Measurements from ENCODE around the gene ACACB.

Gene ACACB

GRCh38 chr12:109092497-109093021, 23.8 kb upstream of the ACACB start:
- Histone ChIP-seq H3K36me3 (ENCODE audit: control insufficient read depth in 5 of 5, insufficient read depth in 5 of 5, low read length in 5 of 5) (peaks cover 3 to 24% (median 18%) of the 10 kb centered on the region in 5 donors), H3K9ac (ENCODE audit: low read length in 5 of 5) (peak overlapping the region; percentile 29 to 81 (median 68)), H3K9me3 (ENCODE audit: control insufficient read depth in 5 of 5, low read length in 5 of 5) (no peaks in the 10 kb centered on the region), H3K4me3 (ENCODE audit: low read depth in 1 of 5, low read length in 5 of 5) (peak overlapping the region; percentile 68 to 86 (median 84)), H3K4me1 (ENCODE audit: control insufficient read depth in 5 of 5, insufficient read depth in 5 of 5, low read length in 5 of 5) (peaks cover 8 to 27% (median 25%) of the 10 kb centered on the region in 5 donors), H3K27me3 (ENCODE audit: control insufficient read depth in 5 of 5, insufficient read depth in 4 of 5, low read length in 5 of 5) (no peaks in the 10 kb centered on the region), H3K27ac (ENCODE audit: low read depth, low read length) (no peak overlapping the region)

DNA sequence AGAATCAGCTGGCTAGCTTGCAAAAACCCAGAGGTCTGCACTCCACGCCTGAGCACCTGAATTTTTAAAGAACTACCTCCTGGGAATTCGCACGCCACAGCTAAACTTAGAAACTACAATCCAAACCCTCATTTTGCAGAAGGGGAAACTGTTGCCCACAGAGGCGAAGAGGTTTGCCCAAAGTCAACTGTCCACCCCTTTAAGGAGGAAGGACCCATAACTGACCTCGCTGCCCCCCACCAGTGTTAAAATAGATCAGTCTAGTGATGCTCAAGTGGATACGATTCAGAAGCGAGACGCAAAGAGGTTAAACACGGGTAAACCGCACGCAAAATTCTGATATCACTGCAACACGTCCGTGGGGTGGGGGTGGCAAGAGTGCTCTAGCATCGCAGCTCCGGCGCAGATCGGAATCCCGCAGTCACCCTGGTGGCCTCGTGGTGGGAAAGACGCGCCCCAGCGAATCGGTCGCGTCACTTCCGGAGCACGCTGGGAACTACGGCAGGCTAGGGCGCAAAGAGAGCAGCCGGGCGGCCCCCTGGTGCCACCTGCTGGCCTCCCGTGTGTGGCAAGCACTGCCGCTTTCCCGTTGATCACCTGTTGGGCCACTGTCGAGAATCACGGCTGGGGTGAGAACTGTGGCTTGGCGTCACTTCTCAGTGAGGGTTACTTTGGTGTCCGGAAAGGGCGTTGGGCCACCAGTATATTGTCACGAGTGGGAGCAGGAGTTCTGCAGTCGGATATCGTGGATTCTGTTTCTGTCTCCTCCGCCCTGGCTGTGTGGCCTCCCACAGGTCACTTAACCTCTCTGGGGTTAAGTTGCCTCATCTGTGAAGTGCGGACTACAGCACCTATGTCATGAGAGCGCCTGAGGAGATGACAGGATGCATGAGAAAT, 23.1 kb upstream of the ACACB start, which contains the start of gene ALKBH2:
Gene ALKBH2 (minus strand): TSS at position 451 of the 897 bp plus-strand sequence. CDS start 686 bp downstream, outside the sequence.
- H3K27ac ChIP-seq (ENCODE audit: low read depth, low read length) = peak within 1 kb of the TSS; percentile 51
- peaks cover 0 to 17% (median 13%) of the 10 kb centered on the region in 5 donors for H3K36me3 ChIP-seq (ENCODE audit: control insufficient read depth in 5 of 5, insufficient read depth in 5 of 5, low read length in 5 of 5)
- peak within 1 kb of the TSS; percentile 29 to 81 (median 68) for H3K9ac ChIP-seq (ENCODE audit: low read length in 5 of 5)
- H3K27me3 ChIP-seq (ENCODE audit: control insufficient read depth in 5 of 5, insufficient read depth in 4 of 5, low read length in 5 of 5) = no peaks in the 10 kb centered on the region
- peaks cover 8 to 30% (median 27%) of the 10 kb centered on the region in 5 donors for H3K4me1 ChIP-seq (ENCODE audit: control insufficient read depth in 5 of 5, insufficient read depth in 5 of 5, low read length in 5 of 5)
- no peaks in the 10 kb centered on the region for H3K9me3 ChIP-seq (ENCODE audit: control insufficient read depth in 5 of 5, low read length in 5 of 5)
- H3K4me3 ChIP-seq (ENCODE audit: low read depth in 1 of 5, low read length in 5 of 5) = peak within 1 kb of the TSS; percentile 68 to 86 (median 84)

GRCh38 chr12:109097140-109097434, 19.3 kb upstream of the ACACB start:
- Histone ChIP-seq H3K9me3 (ENCODE audit: control insufficient read depth in 5 of 5, low read length in 5 of 5) (no peaks in the 10 kb centered on the region), H3K27me3 (ENCODE audit: control insufficient read depth in 5 of 5, insufficient read depth in 4 of 5, low read length in 5 of 5) (no peaks in the 10 kb centered on the region), H3K36me3 (ENCODE audit: control insufficient read depth in 5 of 5, insufficient read depth in 5 of 5, low read length in 5 of 5) (peaks cover 0 to 7% (median 5%) of the 10 kb centered on the region in 5 donors), H3K4me3 (ENCODE audit: low read depth in 1 of 5, low read length in 5 of 5) (peak overlapping the region in 1 of 5 donors; percentile 83), H3K4me1 (ENCODE audit: control insufficient read depth in 5 of 5, insufficient read depth in 5 of 5, low read length in 5 of 5) (peaks cover 8 to 58% (median 46%) of the 10 kb centered on the region in 5 donors), H3K27ac (ENCODE audit: low read depth, low read length) (no peak overlapping the region), H3K9ac (ENCODE audit: low read length in 5 of 5) (no peak overlapping the region)

GRCh38 chr12:109097435-109098182, 18.8 kb upstream of the ACACB start, which contains the start of gene UNG:
Gene UNG (plus strand): TSS chr12:109097597. CDS start chr12:109097680, 83 bp downstream.
- Histone ChIP-seq H3K27ac (ENCODE audit: low read depth, low read length) (peak within 1 kb of the TSS; percentile 86), H3K9ac (ENCODE audit: low read length in 5 of 5) (peak within 1 kb of the TSS; percentile 32 to 93 (median 85)), H3K4me3 (ENCODE audit: low read depth in 1 of 5, low read length in 5 of 5) (peak within 1 kb of the TSS; percentile 67 to 87 (median 82)), H3K36me3 (ENCODE audit: control insufficient read depth in 5 of 5, insufficient read depth in 5 of 5, low read length in 5 of 5) (peaks cover 0 to 11% (median 6%) of the 10 kb centered on the region in 5 donors), H3K27me3 (ENCODE audit: control insufficient read depth in 5 of 5, insufficient read depth in 4 of 5, low read length in 5 of 5) (no peaks in the 10 kb centered on the region), H3K4me1 (ENCODE audit: control insufficient read depth in 5 of 5, insufficient read depth in 5 of 5, low read length in 5 of 5) (peaks cover 8 to 58% (median 44%) of the 10 kb centered on the region in 5 donors), H3K9me3 (ENCODE audit: control insufficient read depth in 5 of 5, low read length in 5 of 5) (no peaks in the 10 kb centered on the region)

- H3K27me3 ChIP-seq (ENCODE audit: control insufficient read depth in 5 of 5, insufficient read depth in 4 of 5, low read length in 5 of 5) = no peaks in the 10 kb centered on the region
- H3K4me3 ChIP-seq (ENCODE audit: low read depth in 1 of 5, low read length in 5 of 5) = peak overlapping the region; percentile 67 to 87 (median 82)
- H3K4me1 ChIP-seq (ENCODE audit: control insufficient read depth in 5 of 5, insufficient read depth in 5 of 5, low read length in 5 of 5) = peaks cover 7 to 53% (median 39%) of the 10 kb centered on the region in 5 donors
- peak overlapping the region; percentile 32 to 93 (median 85) for H3K9ac ChIP-seq (ENCODE audit: low read length in 5 of 5)
- H3K36me3 ChIP-seq (ENCODE audit: control insufficient read depth in 5 of 5, insufficient read depth in 5 of 5, low read length in 5 of 5) = peaks cover 0 to 14% (median 8%) of the 10 kb centered on the region in 5 donors
- peak overlapping the region; percentile 86 for H3K27ac ChIP-seq (ENCODE audit: low read depth, low read length)
- no peaks in the 10 kb centered on the region for H3K9me3 ChIP-seq (ENCODE audit: control insufficient read depth in 5 of 5, low read length in 5 of 5)
Measured at GRCh38 chr12:109098183-109098604, 18.2 kb upstream of the ACACB start.

DNA sequence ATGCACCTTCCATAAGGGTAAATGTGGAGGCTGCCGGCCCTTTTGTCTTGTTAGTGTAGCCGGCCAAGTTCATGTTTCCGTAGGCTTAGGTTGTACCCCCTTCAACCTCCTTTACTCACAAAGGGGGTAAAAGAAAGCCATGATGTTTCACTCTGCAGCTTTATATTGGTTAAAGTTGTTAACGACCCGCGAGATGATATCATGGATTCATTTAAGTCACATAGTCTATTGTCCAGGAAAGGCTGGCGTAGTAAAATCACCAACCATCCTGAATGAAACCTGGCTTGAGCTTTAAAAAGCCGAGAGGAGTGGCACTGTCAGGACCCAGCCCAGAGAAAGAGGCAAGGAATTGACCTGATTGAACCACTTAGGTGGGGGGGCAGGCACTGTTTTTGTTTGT, 17.7 kb upstream of the ACACB start:
- H3K27me3 ChIP-seq (ENCODE audit: control insufficient read depth in 5 of 5, insufficient read depth in 4 of 5, low read length in 5 of 5) = no peaks in the 10 kb centered on the region
- H3K27ac ChIP-seq (ENCODE audit: low read depth, low read length) = peak overlapping the region; percentile 86

GRCh38 chr12:109099431-109100020, 16.9 kb upstream of the ACACB start:
- Histone ChIP-seq H3K27me3 (ENCODE audit: control insufficient read depth in 5 of 5, insufficient read depth in 4 of 5, low read length in 5 of 5) (no peaks in the 10 kb centered on the region), H3K9me3 (ENCODE audit: control insufficient read depth in 5 of 5, low read length in 5 of 5) (no peaks in the 10 kb centered on the region), H3K4me1 (ENCODE audit: control insufficient read depth in 5 of 5, insufficient read depth in 5 of 5, low read length in 5 of 5) (peaks cover 1 to 48% (median 32%) of the 10 kb centered on the region in 5 donors), H3K4me3 (ENCODE audit: low read depth in 1 of 5, low read length in 5 of 5) (peak overlapping the region; percentile 67 to 87 (median 82)), H3K36me3 (ENCODE audit: control insufficient read depth in 5 of 5, insufficient read depth in 5 of 5, low read length in 5 of 5) (peaks cover 5 to 28% (median 20%) of the 10 kb centered on the region in 5 donors), H3K9ac (ENCODE audit: low read length in 5 of 5) (peak overlapping the region; percentile 32 to 93 (median 85)), H3K27ac (ENCODE audit: low read depth, low read length) (peak overlapping the region; percentile 86)

More for the DNA sequence above, 17.7 kb upstream of the ACACB start:
- Histone ChIP-seq H3K4me1 (ENCODE audit: control insufficient read depth in 5 of 5, insufficient read depth in 5 of 5, low read length in 5 of 5) (peaks cover 2 to 49% (median 34%) of the 10 kb centered on the region in 5 donors), H3K4me3 (ENCODE audit: low read depth in 1 of 5, low read length in 5 of 5) (peak overlapping the region; percentile 67 to 87 (median 82)), H3K36me3 (ENCODE audit: control insufficient read depth in 5 of 5, insufficient read depth in 5 of 5, low read length in 5 of 5) (peaks cover 3 to 19% (median 13%) of the 10 kb centered on the region in 5 donors), H3K9me3 (ENCODE audit: control insufficient read depth in 5 of 5, low read length in 5 of 5) (no peaks in the 10 kb centered on the region), H3K9ac (ENCODE audit: low read length in 5 of 5) (peak overlapping the region; percentile 32 to 93 (median 85))

DNA sequence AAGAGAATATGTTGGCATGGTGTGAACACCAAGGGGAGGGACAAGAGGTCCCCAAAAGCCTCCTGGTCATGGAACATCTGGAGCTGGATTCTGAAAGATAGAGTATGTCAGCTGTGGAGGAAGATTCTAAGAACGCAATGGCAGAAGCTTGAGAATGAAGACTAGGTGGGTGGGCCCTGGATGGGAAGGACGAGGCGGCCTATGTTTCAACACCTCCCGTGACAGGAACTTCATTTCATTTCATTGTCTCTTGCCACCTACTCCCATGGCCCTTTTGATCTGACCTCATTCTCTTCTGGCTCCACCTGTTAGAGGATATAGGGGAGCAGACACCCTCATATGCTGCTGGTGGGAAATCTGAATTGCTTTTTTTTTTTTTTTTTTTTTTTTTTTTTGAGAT, 15.6 kb upstream of the ACACB start:
- Histone ChIP-seq H3K27ac (ENCODE audit: low read depth, low read length) (no peak overlapping the region), H3K4me1 (ENCODE audit: control insufficient read depth in 5 of 5, insufficient read depth in 5 of 5, low read length in 5 of 5) (peaks cover 1 to 48% (median 32%) of the 10 kb centered on the region in 5 donors), H3K9ac (ENCODE audit: low read length in 5 of 5) (no peak overlapping the region), H3K36me3 (ENCODE audit: control insufficient read depth in 5 of 5, insufficient read depth in 5 of 5, low read length in 5 of 5) (peaks cover 10 to 39% (median 32%) of the 10 kb centered on the region in 5 donors), H3K9me3 (ENCODE audit: control insufficient read depth in 5 of 5, low read length in 5 of 5) (no peaks in the 10 kb centered on the region), H3K27me3 (ENCODE audit: control insufficient read depth in 5 of 5, insufficient read depth in 4 of 5, low read length in 5 of 5) (no peaks in the 10 kb centered on the region), H3K4me3 (ENCODE audit: low read depth in 1 of 5, low read length in 5 of 5) (no peak overlapping the region)

- Histone ChIP-seq H3K4me3 (ENCODE audit: low read depth in 1 of 5, low read length in 5 of 5) (no peak overlapping the region), H3K27ac (ENCODE audit: low read depth, low read length) (no peak overlapping the region), H3K36me3 (ENCODE audit: control insufficient read depth in 5 of 5, insufficient read depth in 5 of 5, low read length in 5 of 5) (peaks cover 12 to 51% (median 43%) of the 10 kb centered on the region in 5 donors), H3K9ac (ENCODE audit: low read length in 5 of 5) (peak overlapping the region in 1 of 5 donors; percentile 52), H3K27me3 (ENCODE audit: control insufficient read depth in 5 of 5, insufficient read depth in 4 of 5, low read length in 5 of 5) (no peaks in the 10 kb centered on the region), H3K9me3 (ENCODE audit: control insufficient read depth in 5 of 5, low read length in 5 of 5) (no peaks in the 10 kb centered on the region), H3K4me1 (ENCODE audit: control insufficient read depth in 5 of 5, insufficient read depth in 5 of 5, low read length in 5 of 5) (peaks cover 1 to 44% (median 28%) of the 10 kb centered on the region in 5 donors)
Measured at GRCh38 chr12:109102491-109102890, 13.9 kb upstream of the ACACB start.
